ENCODE data around the gene ATP1B3. TPM values are rescaled to one million over a fixed set of nuclear protein-coding genes. Genes with fewer than 3 reads are reported as not detected.
"Not testable (repeated sequence)": the region's sequence is repeated elsewhere in the genome, so short reads cannot be mapped to it uniquely, and the experiment has no call there.

Gene ATP1B3
- total RNA-seq, 5 donors from 2014 or later (not counting 1 experiment from before 2014, with no cell fraction given): 28.7 to 41.4 (median 35.3) TPM

- Mint-ChIP-seq H3K27me3 (no peaks in the 10 kb centered on the region), H3K36me3 (peaks cover 37% of the 10 kb centered on the region), H3K27ac (no peak overlapping the region), H3K4me3 (no peak overlapping the region), H3K9me3 (peaks cover 0 to 4% (median 0%) of the 10 kb centered on the region in 3 donors), H3K4me1 (peaks cover 0 to 2% (median 0%) of the 10 kb centered on the region in 3 donors)
- ATAC-seq (replicated peaks in 1 of 4): no peak
- Histone ChIP-seq H3K9me3 (no peaks in the 10 kb centered on the region), H3K27ac (ENCODE audit: low read length) (no peak overlapping the region), H3K36me3 (ENCODE audit: control insufficient read depth in 2 of 2, extremely low read depth in 1 of 2, insufficient read depth in 1 of 2, low read length in 1 of 2) (peaks cover 2 to 13% of the 10 kb centered on the region in 2 donors), H3K4me3 (ENCODE audit: control insufficient read depth in 1 of 2, extremely low read depth in 1 of 2, low read length in 1 of 2) (no peak overlapping the region), H3K27me3 (replicated peaks in 1 of 2; ENCODE audit: control insufficient read depth in 2 of 2, extremely low read depth in 1 of 2, insufficient read depth in 2 of 2, low read length in 1 of 2) (no peaks in the 10 kb centered on the region), H3K4me1 (ENCODE audit: control insufficient read depth in 1 of 2, extremely low read depth in 1 of 2, insufficient read depth in 2 of 2, low read length in 2 of 2) (no peaks in the 10 kb centered on the region)
- no peak for DNase-seq
- ChIA-PET CTCF (interaction anchor here (0.5 to 0.8 kb wide), 4 partner anchors 37 to 441 kb away, joined by 3 to 4 read pairs (median 4); no protein-coding TSS in a partner anchor), POLR2A (no interaction called here)
- WGBS (ENCODE audit: insufficient coverage): 93% methylated on average over 2 of the region's 5 CpGs
Measured at GRCh38 chr3:141915016-141915415, 38.6 kb downstream of the ATP1B3 start.

GRCh38 chr3:141915766-141916165, 39.3 kb downstream of the ATP1B3 start:
- peaks cover 37% of the 10 kb centered on the region for H3K36me3 Mint-ChIP-seq
- no peaks in the 10 kb centered on the region for H3K4me1 Mint-ChIP-seq
- H3K9me3 Mint-ChIP-seq: peaks cover 0 to 4% (median 0%) of the 10 kb centered on the region in 3 donors
- H3K4me1 ChIP-seq (ENCODE audit: control insufficient read depth in 1 of 2, extremely low read depth in 1 of 2, insufficient read depth in 2 of 2, low read length in 2 of 2): no peaks in the 10 kb centered on the region
- H3K27ac ChIP-seq (ENCODE audit: low read length): no peak overlapping the region
- no peaks in the 10 kb centered on the region for H3K27me3 ChIP-seq (replicated peaks in 1 of 2; ENCODE audit: control insufficient read depth in 2 of 2, extremely low read depth in 1 of 2, insufficient read depth in 2 of 2, low read length in 1 of 2)
- DNase-seq (no peak), ATAC-seq (replicated peaks in 1 of 4) (no peak)
- ChIA-PET CTCF (no interaction called here), POLR2A (no interaction called here)
- WGBS (ENCODE audit: insufficient coverage): no CpG with 5 or more reads among the region's 2 CpGs
- no peak overlapping the region for H3K27ac Mint-ChIP-seq
- no peak overlapping the region for H3K4me3 ChIP-seq (ENCODE audit: control insufficient read depth in 1 of 2, extremely low read depth in 1 of 2, low read length in 1 of 2)
- H3K9me3 ChIP-seq: no peaks in the 10 kb centered on the region
- H3K4me3 Mint-ChIP-seq: no peak overlapping the region
- no peaks in the 10 kb centered on the region for H3K27me3 Mint-ChIP-seq
- peaks cover 2 to 13% of the 10 kb centered on the region in 2 donors for H3K36me3 ChIP-seq (ENCODE audit: control insufficient read depth in 2 of 2, extremely low read depth in 1 of 2, insufficient read depth in 1 of 2, low read length in 1 of 2)

GRCh38 chr3:141920701-141921100, 44.3 kb downstream of the ATP1B3 start:
- WGBS (ENCODE audit: insufficient coverage): no CpG with 5 or more reads among the region's 4 CpGs
- H3K27ac Mint-ChIP-seq: no peak overlapping the region

GRCh38 chr3:141921316-141921715, 44.9 kb downstream of the ATP1B3 start:
- Mint-ChIP-seq H3K4me3 (no peak overlapping the region), H3K27ac (no peak overlapping the region), H3K27me3 (no peaks in the 10 kb centered on the region), H3K4me1 (no peaks in the 10 kb centered on the region), H3K9me3 (no peaks in the 10 kb centered on the region), H3K36me3 (peaks cover 26% of the 10 kb centered on the region)
- Histone ChIP-seq H3K27ac (ENCODE audit: low read length) (no peak overlapping the region), H3K4me1 (ENCODE audit: control insufficient read depth in 1 of 2, extremely low read depth in 1 of 2, insufficient read depth in 2 of 2, low read length in 2 of 2) (no peaks in the 10 kb centered on the region), H3K4me3 (ENCODE audit: control insufficient read depth in 1 of 2, extremely low read depth in 1 of 2, low read length in 1 of 2) (no peak overlapping the region), H3K36me3 (ENCODE audit: control insufficient read depth in 2 of 2, extremely low read depth in 1 of 2, insufficient read depth in 1 of 2, low read length in 1 of 2) (peaks cover 6 to 12% of the 10 kb centered on the region in 2 donors), H3K9me3 (no peaks in the 10 kb centered on the region), H3K27me3 (replicated peaks in 1 of 2; ENCODE audit: control insufficient read depth in 2 of 2, extremely low read depth in 1 of 2, insufficient read depth in 2 of 2, low read length in 1 of 2) (no peaks in the 10 kb centered on the region)
- CTCF ChIA-PET: no interaction called here
- 92% methylated on average over 1 of the region's 2 CpGs for WGBS (ENCODE audit: insufficient coverage)
- DNase-seq: no peak
- no peak for ATAC-seq (replicated peaks in 1 of 4)
- POLR2A ChIA-PET: no interaction called here

More at GRCh38 chr3:141920701-141921100, 44.3 kb downstream of the ATP1B3 start:
- no peak overlapping the region for H3K4me3 Mint-ChIP-seq
- no peaks in the 10 kb centered on the region for H3K27me3 ChIP-seq (replicated peaks in 1 of 2; ENCODE audit: control insufficient read depth in 2 of 2, extremely low read depth in 1 of 2, insufficient read depth in 2 of 2, low read length in 1 of 2)
- ATAC-seq (replicated peaks in 1 of 4) (no peak), DNase-seq (no peak)
- no peaks in the 10 kb centered on the region for H3K4me1 Mint-ChIP-seq
- ChIA-PET CTCF (no interaction called here), POLR2A (no interaction called here)
- no peak overlapping the region for H3K4me3 ChIP-seq (ENCODE audit: control insufficient read depth in 1 of 2, extremely low read depth in 1 of 2, low read length in 1 of 2)
- no peaks in the 10 kb centered on the region for H3K27me3 Mint-ChIP-seq
- H3K36me3 ChIP-seq (ENCODE audit: control insufficient read depth in 2 of 2, extremely low read depth in 1 of 2, insufficient read depth in 1 of 2, low read length in 1 of 2): peaks cover 6 to 12% of the 10 kb centered on the region in 2 donors
- H3K4me1 ChIP-seq (ENCODE audit: control insufficient read depth in 1 of 2, extremely low read depth in 1 of 2, insufficient read depth in 2 of 2, low read length in 2 of 2): no peaks in the 10 kb centered on the region
- no peaks in the 10 kb centered on the region for H3K9me3 Mint-ChIP-seq
- H3K9me3 ChIP-seq: no peaks in the 10 kb centered on the region
- no peak overlapping the region for H3K27ac ChIP-seq (ENCODE audit: low read length)
- H3K36me3 Mint-ChIP-seq: peaks cover 27% of the 10 kb centered on the region

GRCh38 chr3:141925677-141926076, 49.2 kb downstream of the ATP1B3 start:
- H3K4me3 ChIP-seq (ENCODE audit: control insufficient read depth in 1 of 2, extremely low read depth in 1 of 2, low read length in 1 of 2); DNase-seq; CTCF ChIA-PET; H3K4me1 ChIP-seq (ENCODE audit: control insufficient read depth in 1 of 2, extremely low read depth in 1 of 2, insufficient read depth in 2 of 2, low read length in 2 of 2); ATAC-seq (replicated peaks in 1 of 4); H3K27ac Mint-ChIP-seq; H3K27me3 Mint-ChIP-seq; H3K27ac ChIP-seq (ENCODE audit: low read length); H3K27me3 ChIP-seq (replicated peaks in 1 of 2; ENCODE audit: control insufficient read depth in 2 of 2, extremely low read depth in 1 of 2, insufficient read depth in 2 of 2, low read length in 1 of 2); POLR2A ChIA-PET; H3K9me3 Mint-ChIP-seq; H3K4me3 Mint-ChIP-seq; H3K4me1 Mint-ChIP-seq; H3K9me3 ChIP-seq: not testable (repeated sequence)
- peaks cover 9 to 23% of the 10 kb centered on the region in 2 donors for H3K36me3 ChIP-seq (ENCODE audit: control insufficient read depth in 2 of 2, extremely low read depth in 1 of 2, insufficient read depth in 1 of 2, low read length in 1 of 2)
- WGBS (ENCODE audit: insufficient coverage): 100% methylated on average over 1 of the region's 5 CpGs
- peaks cover 41% of the 10 kb centered on the region for H3K36me3 Mint-ChIP-seq

- ATAC-seq (replicated peaks in 1 of 4) (no peak), DNase-seq (no peak)
- Mint-ChIP-seq H3K27ac (no peak overlapping the region), H3K27me3 (no peaks in the 10 kb centered on the region), H3K36me3 (peaks cover 41% of the 10 kb centered on the region), H3K4me1 (no peaks in the 10 kb centered on the region), H3K9me3 (no peaks in the 10 kb centered on the region), H3K4me3 (no peak overlapping the region)
- POLR2A ChIA-PET: no interaction called here
- H3K27ac ChIP-seq (ENCODE audit: low read length): no peak overlapping the region
- CTCF ChIA-PET: interaction anchor here in 1 of 2 donors (0.6 kb wide), 1 partner anchor 189 kb away, joined by 6 read pairs; the partner anchor contains the start of gene RNF7
- H3K4me1 ChIP-seq (ENCODE audit: control insufficient read depth in 1 of 2, extremely low read depth in 1 of 2, insufficient read depth in 2 of 2, low read length in 2 of 2): no peaks in the 10 kb centered on the region
- peaks cover 7 to 23% of the 10 kb centered on the region in 2 donors for H3K36me3 ChIP-seq (ENCODE audit: control insufficient read depth in 2 of 2, extremely low read depth in 1 of 2, insufficient read depth in 1 of 2, low read length in 1 of 2)
- H3K27me3 ChIP-seq (replicated peaks in 1 of 2; ENCODE audit: control insufficient read depth in 2 of 2, extremely low read depth in 1 of 2, insufficient read depth in 2 of 2, low read length in 1 of 2): no peaks in the 10 kb centered on the region
- H3K4me3 ChIP-seq (ENCODE audit: control insufficient read depth in 1 of 2, extremely low read depth in 1 of 2, low read length in 1 of 2): no peak overlapping the region
- H3K9me3 ChIP-seq: no peaks in the 10 kb centered on the region
- 100% methylated on average over 4 of the region's 9 CpGs for WGBS (ENCODE audit: insufficient coverage)
Measured at GRCh38 chr3:141926929-141927328, 50.5 kb downstream of the ATP1B3 start.

Measured in T-cell (primary cell).